HEK293 (cell line): Measurements from ENCODE around the gene UHMK1.

Source experiments
- CTCF ChIP-seq: fragments of 450-650 bp; formaldehyde crosslinking; IDR thresholded peaks from 2 replicates; pipeline ENCODE4 v1.5.1; 2016; ENCODE audit warnings: missing biosample characterization, missing genetic modification characterization
- ELK4 ChIP-seq: IDR thresholded peaks from 2 replicates; pipeline ENCODE4 v1.6.1; 2011; ENCODE audit warnings: mild to moderate bottlenecking, low read depth, low read length, borderline replicate concordance
- YY1 ChIP-seq: fragments of 450-650 bp; formaldehyde crosslinking; IDR thresholded peaks from 2 replicates; pipeline ENCODE4 v1.5.1; 2018; ENCODE audit warnings: missing biosample characterization, missing genetic modification characterization
- ZNF214 ChIP-seq: fragments of 450-650 bp; formaldehyde crosslinking; IDR thresholded peaks from 2 replicates; pipeline ENCODE4 v1.5.1; 2017; ENCODE audit warnings: missing biosample characterization, mild to moderate bottlenecking, missing genetic modification characterization, borderline replicate concordance
- ZNF302 ChIP-seq: fragments of 450-650 bp; formaldehyde crosslinking; IDR thresholded peaks from 2 replicates; pipeline ENCODE4 v1.5.1; 2016; ENCODE audit warnings: missing biosample characterization, missing genetic modification characterization, low read depth
- ZNF555 ChIP-seq: fragments of 450-650 bp; formaldehyde crosslinking; conservative IDR thresholded peaks from 2 replicates; pipeline ENCODE4 v1.5.1; 2017; ENCODE audit warnings: missing biosample characterization, mild to moderate bottlenecking, missing genetic modification characterization, inconsistent platforms

GRCh38 chr1:162476620-162477019, 21.0 kb upstream of the UHMK1 start:
- no peak for TF ChIP-seq ELK4
- no peak for TF ChIP-seq YY1 (tag by site-specific recombination)
- TF ChIP-seq CTCF, result no peak
- no peak for TF ChIP-seq ZNF214
- TF ChIP-seq ZNF555 (tag by site-specific recombination), result no peak
- TF ChIP-seq ZNF302, result no peak
